ENCODE measurements around the gene KCTD13.
A peak's percentile ranks its signal among the peaks of the same experiment; 100 is the strongest.
"Not testable (repeated sequence)": the region's sequence is repeated elsewhere in the genome, so short reads cannot be mapped to it uniquely, and the experiment has no call there.

KCTD13 gene

GRCh38 chr16:29943846-29944799 is 18.1 kb upstream of the KCTD13 start:
- peak; percentile 97 for DNase-seq (ENCODE audit: low read depth)

GRCh38 chr16:29940656-29941055 is 14.6 kb upstream of the KCTD13 start:
- DNase-seq (ENCODE audit: low read depth): no peak

- DNase-seq (ENCODE audit: low read depth): not testable (repeated sequence)
Measured at GRCh38 chr16:29931750-29932149, 5.7 kb upstream of the KCTD13 start.

GRCh38 chr16:29927070-29927905 is 1.3 kb upstream of the KCTD13 start:
- DNase-seq (ENCODE audit: low read depth): peak; percentile 40

- no peak for DNase-seq (ENCODE audit: low read depth)
Measured at GRCh38 chr16:29926711-29927052, 656 bp upstream of the KCTD13 start.

- DNase-seq (ENCODE audit: low read depth): peak; percentile 21
Measured at GRCh38 chr16:29925105-29925756, 795 bp downstream of the KCTD13 start.

- no peak for DNase-seq (ENCODE audit: low read depth)
Measured at GRCh38 chr16:29922986-29923501, 3.0 kb downstream of the KCTD13 start.

GRCh38 chr16:29922326-29922725 is 3.7 kb downstream of the KCTD13 start:
- no peak for DNase-seq (ENCODE audit: low read depth)

GRCh38 chr16:29921034-29921385 is 5.0 kb downstream of the KCTD13 start:
- DNase-seq (ENCODE audit: low read depth): no peak

GRCh38 chr16:29920288-29921033 is 5.6 kb downstream of the KCTD13 start:
- no peak for DNase-seq (ENCODE audit: low read depth)

- no peak for DNase-seq (ENCODE audit: low read depth)
Measured at GRCh38 chr16:29916979-29917378, 9.0 kb downstream of the KCTD13 start.

GRCh38 chr16:29915590-29916247 is 10.3 kb downstream of the KCTD13 start:
- DNase-seq (ENCODE audit: low read depth): peak; percentile 84

GRCh38 chr16:29913514-29913913 is 12.5 kb downstream of the KCTD13 start:
- no peak for DNase-seq (ENCODE audit: low read depth)

- DNase-seq (ENCODE audit: low read depth): no peak
Measured at GRCh38 chr16:29912087-29912486, 13.9 kb downstream of the KCTD13 start.

- no peak for DNase-seq (ENCODE audit: low read depth)
Measured at GRCh38 chr16:29911676-29912010, 14.4 kb downstream of the KCTD13 start.

- DNase-seq (ENCODE audit: low read depth): no peak
Measured at GRCh38 chr16:29910819-29911675, 15.0 kb downstream of the KCTD13 start.

- not testable (repeated sequence) for DNase-seq (ENCODE audit: low read depth)
Measured at GRCh38 chr16:29909851-29910250, 16.2 kb downstream of the KCTD13 start.

- DNase-seq (ENCODE audit: low read depth): peak; percentile 85
Measured at GRCh38 chr16:29909391-29909790, 16.6 kb downstream of the KCTD13 start.

- no peak for DNase-seq (ENCODE audit: low read depth)
Measured at GRCh38 chr16:29908719-29909220, 17.3 kb downstream of the KCTD13 start.

GRCh38 chr16:29907973-29908372 is 18.1 kb downstream of the KCTD13 start:
- DNase-seq (ENCODE audit: low read depth): no peak
